ENCODE results near the gene MIF. TPM values are rescaled to one million over a fixed set of nuclear protein-coding genes. Genes with fewer than 3 reads are reported as not detected.
A peak's percentile ranks its signal among the peaks of the same experiment; 100 is the strongest.

The MIF gene
- total and polyA plus RNA-seq, 7 experiments from 2014 or later = 179 to 1,099 (median 211) TPM

DNA sequence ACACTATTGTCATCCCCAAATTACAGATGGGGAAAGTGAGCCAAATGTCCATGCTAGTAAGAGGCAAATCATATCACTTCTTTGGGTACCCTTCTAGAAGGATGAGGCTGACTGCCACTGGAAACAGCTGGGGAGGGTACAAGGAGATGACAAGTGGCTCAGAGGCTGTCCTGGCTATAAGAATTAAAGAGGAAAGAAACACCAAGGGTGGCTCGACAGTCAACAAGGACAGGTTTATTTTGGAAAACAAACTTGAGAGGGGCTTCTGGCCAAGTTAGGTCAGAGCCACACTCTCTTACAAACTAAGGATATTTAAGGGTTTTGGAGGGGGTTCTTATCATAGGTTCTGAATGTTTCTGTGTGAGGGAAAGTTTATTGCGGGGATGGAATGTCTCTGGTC lies 2.1 kb upstream of the MIF start:
- Histone ChIP-seq H3K27me3 (ENCODE audit: control insufficient read depth in 2 of 2, insufficient read depth in 2 of 2, low read length in 2 of 2) (no peaks in the 10 kb centered on the region), H3K9me3 (ENCODE audit: control insufficient read depth in 2 of 3, low read length in 3 of 3) (no peaks in the 10 kb centered on the region), H3K36me3 (ENCODE audit: control insufficient read depth in 2 of 3, insufficient read depth in 3 of 3, low read length in 3 of 3) (peaks cover 0 to 26% (median 0%) of the 10 kb centered on the region in 3 experiments), H3K27ac (ENCODE audit: low read depth, low read length) (no peak overlapping the region), H3K4me3 (ENCODE audit: low read length) (no peak overlapping the region), H3K4me1 (ENCODE audit: control insufficient read depth in 2 of 2, insufficient read depth in 2 of 2, low read length in 2 of 2) (peaks cover 16% of the 10 kb centered on the region in 2 donors)
- Mint-ChIP-seq H3K27ac (peak overlapping the region in 5 of 9 donors; percentile 13 to 100 (median 90)), H3K27me3 (no peaks in the 10 kb centered on the region), H3K36me3 (peaks cover 0 to 18% (median 2%) of the 10 kb centered on the region in 5 donors), H3K9me3 (peaks cover 0 to 1% (median 0%) of the 10 kb centered on the region in 11 donors), H3K4me3 (peak overlapping the region in 8 of 10 donors; percentile 3 to 96 (median 75)), H3K4me1 (peaks cover 12 to 38% (median 24%) of the 10 kb centered on the region in 7 donors)
- intact Hi-C loops (cut with micrococcal nuclease) = loop anchor here in 1 of 2 donors (5.0 kb wide), 3 partner anchors 35 to 750 kb away; partner anchors contain the start of genes RSPH14 and SLC2A11
- ChIA-PET POLR2A (interaction anchor here (0.5 to 3.9 kb wide), 2 partner anchors 19 to 1353 kb away, joined by 3 to 67 read pairs; no protein-coding TSS in a partner anchor), CTCF (no interaction called here)
- no peak for ATAC-seq
- no peak for DNase-seq

DNA sequence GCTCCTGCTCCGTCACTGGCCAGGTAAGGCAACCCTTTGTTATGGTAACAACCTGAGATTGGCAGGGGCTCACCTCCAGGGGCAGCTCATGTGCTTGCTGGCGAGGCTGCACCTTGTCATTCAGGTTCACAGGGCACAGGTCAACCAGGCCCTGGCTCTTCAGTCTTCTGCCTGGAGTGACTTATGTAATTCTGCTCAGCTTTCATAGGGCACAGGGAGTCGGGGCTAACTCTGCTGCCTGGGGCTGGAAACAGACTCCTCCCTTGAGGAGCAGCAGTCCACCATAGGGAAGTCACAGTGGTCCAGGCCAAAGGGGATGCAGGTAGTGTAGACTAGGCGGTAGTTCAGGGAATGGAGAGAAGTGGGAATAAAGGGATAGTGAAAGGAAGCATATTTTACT lies 1.5 kb upstream of the MIF start:
- intact Hi-C loops (cut with micrococcal nuclease) = loop anchor here in 1 of 2 donors (5.0 kb wide), 3 partner anchors 35 to 750 kb away; partner anchors contain the start of genes RSPH14 and SLC2A11
- CTCF ChIA-PET = no interaction called here
- POLR2A ChIA-PET = interaction anchor here (0.5 to 3.9 kb wide), 2 partner anchors 19 to 1353 kb away, joined by 3 to 67 read pairs; no protein-coding TSS in a partner anchor

DNA sequence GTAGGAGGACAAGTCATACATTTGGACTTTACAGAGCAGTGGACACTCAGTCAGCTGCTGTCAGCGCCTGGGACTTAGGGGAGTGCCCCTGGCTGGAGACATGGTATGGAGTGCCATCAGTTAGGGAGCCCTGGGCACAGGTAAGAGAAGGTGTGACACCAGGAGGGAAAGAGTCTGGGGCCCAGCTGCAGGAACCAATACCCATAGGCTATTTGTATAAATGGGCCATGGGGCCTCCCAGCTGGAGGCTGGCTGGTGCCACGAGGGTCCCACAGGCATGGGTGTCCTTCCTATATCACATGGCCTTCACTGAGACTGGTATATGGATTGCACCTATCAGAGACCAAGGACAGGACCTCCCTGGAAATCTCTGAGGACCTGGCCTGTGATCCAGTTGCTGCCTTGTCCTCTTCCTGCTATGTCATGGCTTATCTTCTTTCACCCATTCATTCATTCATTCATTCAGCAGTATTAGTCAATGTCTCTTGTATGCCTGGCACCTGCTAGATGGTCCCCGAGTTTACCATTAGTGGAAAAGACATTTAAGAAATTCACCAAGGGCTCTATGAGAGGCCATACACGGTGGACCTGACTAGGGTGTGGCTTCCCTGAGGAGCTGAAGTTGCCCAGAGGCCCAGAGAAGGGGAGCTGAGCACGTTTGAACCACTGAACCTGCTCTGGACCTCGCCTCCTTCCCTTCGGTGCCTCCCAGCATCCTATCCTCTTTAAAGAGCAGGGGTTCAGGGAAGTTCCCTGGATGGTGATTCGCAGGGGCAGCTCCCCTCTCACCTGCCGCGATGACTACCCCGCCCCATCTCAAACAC lies 850 bp upstream of the MIF start:
- Histone ChIP-seq H3K4me3 (ENCODE audit: low read length) (peak overlapping the region; percentile 88), H3K27me3 (ENCODE audit: control insufficient read depth in 2 of 2, insufficient read depth in 2 of 2, low read length in 2 of 2) (no peaks in the 10 kb centered on the region), H3K4me1 (ENCODE audit: control insufficient read depth in 2 of 2, insufficient read depth in 2 of 2, low read length in 2 of 2) (peaks cover 16% of the 10 kb centered on the region in 2 donors), H3K9me3 (ENCODE audit: control insufficient read depth in 2 of 3, low read length in 3 of 3) (no peaks in the 10 kb centered on the region), H3K36me3 (ENCODE audit: control insufficient read depth in 2 of 3, insufficient read depth in 3 of 3, low read length in 3 of 3) (peaks cover 0 to 34% (median 0%) of the 10 kb centered on the region in 3 experiments), H3K27ac (ENCODE audit: low read depth, low read length) (peak overlapping the region; percentile 93)
- ATAC-seq = no peak
- H3K4me3 Mint-ChIP-seq = peak overlapping the region; percentile 88 to 97 (median 94)
- H3K9me3 Mint-ChIP-seq = peaks cover 0 to 1% (median 0%) of the 10 kb centered on the region in 11 donors
- intact Hi-C loops (cut with micrococcal nuclease) = loop anchor here in 1 of 2 donors (5.0 kb wide), 3 partner anchors 36 to 751 kb away; partner anchors contain the start of genes RSPH14 and SLC2A11
- no peaks in the 10 kb centered on the region for H3K27me3 Mint-ChIP-seq
- CTCF ChIA-PET = interaction anchor here (1.0 to 1.6 kb wide), 6 partner anchors 23 to 117 kb away, joined by 3 to 6 read pairs (median 4); partner anchors contain the start of genes CABIN1 and SLC2A11
- peaks cover 0 to 24% (median 4%) of the 10 kb centered on the region in 5 donors for H3K36me3 Mint-ChIP-seq
- DNase-seq = peak in 1 of 9 donors; percentile 21
- POLR2A ChIA-PET = interaction anchor here (0.6 to 3.9 kb wide), 15 partner anchors 18 to 534 kb away, joined by 3 to 67 read pairs (median 4); partner anchors contain the start of genes ADORA2A, CABIN1, DERL3 and SLC2A11
- H3K27ac Mint-ChIP-seq = peak overlapping the region; percentile 92 to 100 (median 97)
- H3K4me1 Mint-ChIP-seq = peaks cover 12 to 39% (median 30%) of the 10 kb centered on the region in 7 donors

More for the DNA sequence above, 1.5 kb upstream of the MIF start:
- H3K9me3 ChIP-seq (ENCODE audit: control insufficient read depth in 2 of 3, low read length in 3 of 3) = no peaks in the 10 kb centered on the region
- H3K27ac ChIP-seq (ENCODE audit: low read depth, low read length) = peak overlapping the region; percentile 93
- ATAC-seq = no peak
- no peak overlapping the region for H3K4me3 ChIP-seq (ENCODE audit: low read length)
- no peaks in the 10 kb centered on the region for H3K27me3 Mint-ChIP-seq
- H3K36me3 Mint-ChIP-seq = peaks cover 0 to 21% (median 4%) of the 10 kb centered on the region in 5 donors
- H3K9me3 Mint-ChIP-seq = peaks cover 0 to 1% (median 0%) of the 10 kb centered on the region in 11 donors
- H3K4me1 ChIP-seq (ENCODE audit: control insufficient read depth in 2 of 2, insufficient read depth in 2 of 2, low read length in 2 of 2) = peaks cover 16% of the 10 kb centered on the region in 2 donors
- peak overlapping the region; percentile 32 to 97 (median 94) for H3K4me3 Mint-ChIP-seq
- peak overlapping the region; percentile 90 to 100 (median 97) for H3K27ac Mint-ChIP-seq
- H3K27me3 ChIP-seq (ENCODE audit: control insufficient read depth in 2 of 2, insufficient read depth in 2 of 2, low read length in 2 of 2) = no peaks in the 10 kb centered on the region
- no peak for DNase-seq
- peaks cover 0 to 30% (median 0%) of the 10 kb centered on the region in 3 experiments for H3K36me3 ChIP-seq (ENCODE audit: control insufficient read depth in 2 of 3, insufficient read depth in 3 of 3, low read length in 3 of 3)
- H3K4me1 Mint-ChIP-seq = peaks cover 12 to 39% (median 27%) of the 10 kb centered on the region in 7 donors

DNA sequence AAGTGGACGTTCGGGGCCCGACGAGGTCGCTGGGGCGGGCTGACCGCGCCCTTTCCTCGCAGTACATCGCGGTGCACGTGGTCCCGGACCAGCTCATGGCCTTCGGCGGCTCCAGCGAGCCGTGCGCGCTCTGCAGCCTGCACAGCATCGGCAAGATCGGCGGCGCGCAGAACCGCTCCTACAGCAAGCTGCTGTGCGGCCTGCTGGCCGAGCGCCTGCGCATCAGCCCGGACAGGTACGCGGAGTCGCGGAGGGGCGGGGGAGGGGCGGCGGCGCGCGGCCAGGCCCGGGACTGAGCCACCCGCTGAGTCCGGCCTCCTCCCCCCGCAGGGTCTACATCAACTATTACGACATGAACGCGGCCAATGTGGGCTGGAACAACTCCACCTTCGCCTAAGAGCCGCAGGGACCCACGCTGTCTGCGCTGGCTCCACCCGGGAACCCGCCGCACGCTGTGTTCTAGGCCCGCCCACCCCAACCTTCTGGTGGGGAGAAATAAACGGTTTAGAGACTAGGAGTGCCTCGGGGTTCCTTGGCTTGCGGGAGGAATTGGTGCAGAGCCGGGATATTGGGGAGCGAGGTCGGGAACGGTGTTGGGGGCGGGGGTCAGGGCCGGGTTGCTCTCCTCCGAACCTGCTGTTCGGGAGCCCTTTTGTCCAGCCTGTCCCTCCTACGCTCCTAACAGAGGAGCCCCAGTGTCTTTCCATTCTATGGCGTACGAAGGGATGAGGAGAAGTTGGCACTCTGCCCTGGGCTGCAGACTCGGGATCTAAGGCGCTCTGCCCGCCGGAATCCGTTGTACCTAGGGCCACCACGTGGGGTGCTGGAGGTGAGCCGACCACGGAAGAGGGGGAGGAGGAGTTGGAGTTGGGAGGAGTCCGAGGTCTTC lies 771 bp downstream of the MIF start:
- Histone ChIP-seq H3K27ac (ENCODE audit: low read depth, low read length) (peak overlapping the region; percentile 93), H3K4me3 (ENCODE audit: low read length) (peak overlapping the region; percentile 88), H3K4me1 (ENCODE audit: control insufficient read depth in 2 of 2, insufficient read depth in 2 of 2, low read length in 2 of 2) (peaks cover 16% of the 10 kb centered on the region in 2 donors), H3K36me3 (ENCODE audit: control insufficient read depth in 2 of 3, insufficient read depth in 3 of 3, low read length in 3 of 3) (peaks cover 0 to 34% (median 0%) of the 10 kb centered on the region in 3 experiments), H3K27me3 (ENCODE audit: control insufficient read depth in 2 of 2, insufficient read depth in 2 of 2, low read length in 2 of 2) (no peaks in the 10 kb centered on the region), H3K9me3 (ENCODE audit: control insufficient read depth in 2 of 3, low read length in 3 of 3) (no peaks in the 10 kb centered on the region)
- CTCF ChIA-PET = interaction anchor here (0.7 to 1.6 kb wide), 6 partner anchors 19 to 116 kb away, joined by 3 to 6 read pairs (median 3); partner anchors contain the start of genes CABIN1, SLC2A11 and SMARCB1
- peak; percentile 35 to 74 (median 52) for DNase-seq
- intact Hi-C loops (cut with micrococcal nuclease) = loop anchor here (1.0 to 5.0 kb wide), 11 partner anchors 19 to 753 kb away; partner anchors contain the start of genes DERL3 (in 2 of the 2), SLC2A11 (in 2 of the 2), GUCD1 (in 1 of the 2) and RSPH14 (in 1 of the 2)
- POLR2A ChIA-PET = interaction anchor here (0.7 to 3.9 kb wide), 12 partner anchors 16 to 660 kb away, joined by 3 to 67 read pairs (median 4); partner anchors contain the start of genes CABIN1, GUCD1, SLC2A11 and SMARCB1
- Mint-ChIP-seq H3K36me3 (peaks cover 0 to 37% (median 8%) of the 10 kb centered on the region in 5 donors), H3K4me3 (peak overlapping the region; percentile 87 to 97 (median 94)), H3K27me3 (no peaks in the 10 kb centered on the region), H3K27ac (peak overlapping the region; percentile 89 to 100 (median 94)), H3K9me3 (peaks cover 0 to 4% (median 0%) of the 10 kb centered on the region in 11 donors), H3K4me1 (peaks cover 12 to 39% (median 30%) of the 10 kb centered on the region in 7 donors)
- ATAC-seq = peak; percentile 49

DNA sequence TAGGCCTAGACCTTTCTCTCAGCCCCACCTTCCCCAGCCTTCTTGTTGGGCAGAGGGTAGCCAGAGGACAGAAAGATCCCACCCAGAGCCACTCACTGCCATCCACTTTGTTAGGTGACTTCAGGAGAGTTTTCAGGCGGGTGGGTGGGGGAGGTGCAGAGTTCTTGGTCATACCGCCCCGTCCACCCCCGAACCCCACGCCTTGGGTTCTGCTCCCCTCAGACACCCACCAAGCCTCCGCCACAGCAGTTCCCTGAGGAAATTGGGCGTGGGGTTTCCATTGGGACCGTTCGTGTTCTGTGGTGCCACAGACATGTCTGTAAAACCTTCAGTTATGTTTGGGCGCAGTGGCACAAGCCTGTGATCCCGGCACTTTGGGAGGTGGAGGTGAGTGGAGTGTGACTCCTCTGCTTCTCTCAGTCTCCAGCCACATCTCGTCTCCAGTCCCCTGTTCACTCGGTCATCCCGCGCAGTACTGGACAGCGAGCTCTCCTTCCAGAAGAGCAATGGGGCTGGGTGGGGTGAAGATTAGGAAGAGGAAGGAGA lies 1.5 kb downstream of the MIF start:
- H3K27ac ChIP-seq (ENCODE audit: low read depth, low read length) = peak overlapping the region; percentile 93
- ChIA-PET CTCF (no interaction called here), POLR2A (interaction anchor here (3.9 kb wide), 1 partner anchor 16 kb away, joined by 67 read pairs; no protein-coding TSS in a partner anchor)
- H3K27ac Mint-ChIP-seq = peak overlapping the region; percentile 89 to 100 (median 94)
- H3K27me3 Mint-ChIP-seq = peaks cover 0 to 2% (median 0%) of the 10 kb centered on the region in 5 donors
- no peaks in the 10 kb centered on the region for H3K27me3 ChIP-seq (ENCODE audit: control insufficient read depth in 2 of 2, insufficient read depth in 2 of 2, low read length in 2 of 2)
- peaks cover 16% of the 10 kb centered on the region in 2 donors for H3K4me1 ChIP-seq (ENCODE audit: control insufficient read depth in 2 of 2, insufficient read depth in 2 of 2, low read length in 2 of 2)
- peaks cover 0 to 8% (median 0%) of the 10 kb centered on the region in 11 donors for H3K9me3 Mint-ChIP-seq
- intact Hi-C loops (cut with micrococcal nuclease) = loop anchor here (1.0 to 2.0 kb wide), 3 partner anchors 39 to 660 kb away; partner anchors contain the start of genes GUCD1 (in 1 of the 2), SLC2A11 (in 1 of the 2) and SNRPD3 (in 1 of the 2)
- ATAC-seq (no peak), DNase-seq (peak in 1 of 9 donors; percentile 5)
- peaks cover 0 to 34% (median 0%) of the 10 kb centered on the region in 3 experiments for H3K36me3 ChIP-seq (ENCODE audit: control insufficient read depth in 2 of 3, insufficient read depth in 3 of 3, low read length in 3 of 3)
- H3K4me3 Mint-ChIP-seq = peak overlapping the region; percentile 87 to 97 (median 94)
- peaks cover 0 to 39% (median 12%) of the 10 kb centered on the region in 5 donors for H3K36me3 Mint-ChIP-seq
- H3K9me3 ChIP-seq (ENCODE audit: control insufficient read depth in 2 of 3, low read length in 3 of 3) = no peaks in the 10 kb centered on the region
- H3K4me1 Mint-ChIP-seq = peaks cover 12 to 39% (median 30%) of the 10 kb centered on the region in 7 donors
- H3K4me3 ChIP-seq (ENCODE audit: low read length) = peak overlapping the region; percentile 88

Data from naive thymus-derived CD4-positive, alpha-beta T cell (primary cell).